Stimulated activated naive CD8-positive, alpha-beta T cell treated with anti-CD3 and anti-CD28 coated beads, Interleukin-15, Interleukin-2, amounts not matched to agents 100 ng/mL and 50 ng/mL, for 24 hours (primary cell): ENCODE results near the gene MYBL2.

Source experiments
- H3K27ac Mint-ChIP-seq: one replicate; pipeline ENCODE4 v1.8.0; 2021; ENCODE audit warnings: mild to moderate bottlenecking, mixed read lengths
- H3K27me3 Mint-ChIP-seq: one replicate; pipeline ENCODE4 v1.8.0; 2021; ENCODE audit warnings: mixed read lengths
- H3K36me3 Mint-ChIP-seq: one replicate; pipeline ENCODE4 v1.8.0; 2021; ENCODE audit warnings: low read depth, mixed read lengths
- H3K4me1 Mint-ChIP-seq: one replicate; pipeline ENCODE4 v1.8.0; 2021; ENCODE audit warnings: low read depth, mixed read lengths
- H3K4me3 Mint-ChIP-seq: one replicate; pipeline ENCODE4 v1.8.0; 2021; ENCODE audit warnings: mild to moderate bottlenecking, mixed read lengths
- H3K9me3 Mint-ChIP-seq: one replicate; pipeline ENCODE4 v1.8.0; 2021; ENCODE audit warnings: mixed read lengths

Gene MYBL2

DNA sequence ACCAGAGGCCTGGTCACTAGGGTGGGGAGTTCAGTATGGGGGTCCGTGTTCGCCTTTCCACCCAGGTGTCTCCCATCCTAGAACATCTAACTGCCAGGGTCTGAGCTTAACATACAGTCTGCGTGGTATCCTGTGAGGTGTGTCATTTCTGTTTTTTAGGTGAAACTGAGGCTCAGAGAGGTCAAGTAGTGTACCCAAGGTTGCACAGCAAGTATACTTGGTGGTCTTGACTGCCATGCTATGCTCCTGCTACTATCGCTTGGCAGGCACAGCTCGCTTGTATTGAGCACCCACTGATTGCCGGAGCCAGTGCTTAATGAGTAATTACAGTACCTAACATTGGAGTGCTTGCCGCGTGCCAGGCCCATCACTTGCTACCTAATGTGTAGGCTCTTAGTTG lies 33.7 kb downstream of the MYBL2 start:
- no peaks in the 10 kb centered on the region for H3K9me3 Mint-ChIP-seq
- no peaks in the 10 kb centered on the region for H3K27me3 Mint-ChIP-seq
- peaks cover 66% of the 10 kb centered on the region for H3K36me3 Mint-ChIP-seq
- no peak overlapping the region for H3K27ac Mint-ChIP-seq
- no peak overlapping the region for H3K4me3 Mint-ChIP-seq
- peaks cover 13% of the 10 kb centered on the region for H3K4me1 Mint-ChIP-seq

DNA sequence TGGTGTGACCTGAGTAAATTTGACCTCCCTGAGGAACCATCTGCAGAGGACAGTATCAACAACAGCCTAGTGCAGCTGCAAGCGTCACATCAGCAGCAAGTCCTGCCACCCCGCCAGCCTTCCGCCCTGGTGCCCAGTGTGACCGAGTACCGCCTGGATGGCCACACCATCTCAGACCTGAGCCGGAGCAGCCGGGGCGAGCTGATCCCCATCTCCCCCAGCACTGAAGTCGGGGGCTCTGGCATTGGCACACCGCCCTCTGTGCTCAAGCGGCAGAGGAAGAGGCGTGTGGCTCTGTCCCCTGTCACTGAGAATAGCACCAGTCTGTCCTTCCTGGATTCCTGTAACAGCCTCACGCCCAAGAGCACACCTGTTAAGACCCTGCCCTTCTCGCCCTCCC lies 35.6 kb downstream of the MYBL2 start:
- Mint-ChIP-seq H3K27me3 (no peaks in the 10 kb centered on the region), H3K9me3 (no peaks in the 10 kb centered on the region), H3K4me1 (peaks cover 13% of the 10 kb centered on the region), H3K36me3 (peaks cover 65% of the 10 kb centered on the region), H3K27ac (no peak overlapping the region), H3K4me3 (no peak overlapping the region)

DNA sequence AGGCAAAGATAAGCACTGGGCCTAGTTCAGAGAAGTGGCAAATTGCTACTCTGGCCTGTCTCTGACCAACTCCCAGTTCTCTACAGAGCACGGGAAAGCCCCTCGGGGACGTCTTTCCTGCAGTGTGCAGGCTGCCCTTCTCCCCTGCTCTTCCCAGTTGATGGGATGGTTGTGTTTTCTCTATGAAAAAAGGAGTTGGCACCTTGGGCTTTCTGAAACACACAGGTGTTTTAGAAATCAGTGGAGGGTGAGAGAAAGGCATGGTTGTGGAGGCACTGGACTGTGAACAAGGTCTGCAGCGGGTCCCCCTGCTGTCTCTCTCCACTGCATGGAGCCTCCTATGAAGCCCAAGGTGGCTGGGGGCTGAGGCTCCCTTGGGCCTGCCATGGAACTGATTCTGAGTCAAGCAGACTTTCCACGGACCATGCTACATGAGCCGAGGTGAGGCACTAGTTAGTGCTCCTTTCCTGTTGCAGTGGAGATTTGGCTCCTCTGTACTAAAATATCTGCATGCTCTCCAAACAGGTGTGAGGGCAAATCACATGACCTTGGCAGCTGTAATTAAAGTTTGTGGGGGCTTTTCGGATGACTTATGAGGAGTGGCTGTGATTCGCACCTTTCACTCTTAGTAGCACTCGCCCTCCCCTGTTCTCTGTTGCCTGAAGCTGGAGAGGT lies 43.6 kb downstream of the MYBL2 start:
- H3K9me3 Mint-ChIP-seq: no peaks in the 10 kb centered on the region

DNA sequence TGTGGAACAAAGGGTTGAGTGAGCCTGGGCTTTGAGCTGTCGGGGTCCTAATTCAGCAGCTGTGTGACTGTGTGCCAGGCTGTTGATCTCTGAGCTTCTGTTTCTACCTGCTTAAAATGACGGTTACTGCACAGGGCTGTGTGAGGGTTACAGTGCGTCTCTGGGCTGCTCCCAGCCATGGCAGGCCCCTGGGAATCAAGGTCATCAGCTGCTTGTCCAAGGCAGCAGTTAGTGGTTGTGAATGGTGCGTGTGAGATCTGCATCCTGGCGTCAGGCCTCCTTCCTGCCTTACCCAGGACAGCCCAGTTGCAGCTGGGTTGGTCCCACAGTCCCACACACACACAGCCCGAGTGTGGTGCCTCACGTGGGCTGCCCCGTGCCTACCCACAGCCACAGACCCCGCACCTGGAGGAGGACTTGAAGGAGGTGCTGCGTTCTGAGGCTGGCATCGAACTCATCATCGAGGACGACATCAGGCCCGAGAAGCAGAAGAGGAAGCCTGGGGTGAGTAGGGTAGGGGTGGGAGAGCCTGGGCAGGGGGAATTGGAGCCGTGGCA lies 44.3 kb downstream of the MYBL2 start:
- Mint-ChIP-seq H3K4me3 (no peak overlapping the region), H3K36me3 (peaks cover 68% of the 10 kb centered on the region), H3K27me3 (no peaks in the 10 kb centered on the region), H3K4me1 (peaks cover 5% of the 10 kb centered on the region), H3K27ac (peak overlapping the region; percentile 28), H3K9me3 (no peaks in the 10 kb centered on the region)

More for the DNA sequence above, 43.6 kb downstream of the MYBL2 start:
- peaks cover 73% of the 10 kb centered on the region for H3K36me3 Mint-ChIP-seq
- H3K27ac Mint-ChIP-seq: no peak overlapping the region
- H3K27me3 Mint-ChIP-seq: no peaks in the 10 kb centered on the region
- H3K4me1 Mint-ChIP-seq: peaks cover 5% of the 10 kb centered on the region
- H3K4me3 Mint-ChIP-seq: no peak overlapping the region

DNA sequence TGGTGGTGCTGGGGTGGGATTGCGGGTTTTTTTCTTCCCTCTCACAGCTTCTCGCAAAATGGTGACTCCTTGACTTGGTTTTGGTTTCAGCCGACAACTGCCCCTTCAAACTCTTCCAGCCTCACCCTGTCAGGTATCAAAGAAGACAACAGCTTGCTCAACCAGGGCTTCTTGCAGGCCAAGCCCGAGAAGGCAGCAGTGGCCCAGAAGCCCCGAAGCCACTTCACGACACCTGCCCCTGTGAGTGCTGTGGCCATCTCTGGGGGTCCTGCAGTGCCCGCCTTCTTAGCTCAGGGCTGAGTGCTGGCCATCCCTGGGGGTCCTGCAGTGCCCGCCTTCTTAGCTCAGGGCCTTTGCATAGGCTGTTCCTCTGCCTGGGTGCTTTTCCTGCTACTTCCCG lies 48.1 kb downstream of the MYBL2 start:
- H3K27ac Mint-ChIP-seq: no peak overlapping the region
- no peak overlapping the region for H3K4me3 Mint-ChIP-seq
- H3K4me1 Mint-ChIP-seq: peaks cover 24% of the 10 kb centered on the region
- no peaks in the 10 kb centered on the region for H3K27me3 Mint-ChIP-seq
- H3K36me3 Mint-ChIP-seq: peaks cover 62% of the 10 kb centered on the region
- H3K9me3 Mint-ChIP-seq: no peaks in the 10 kb centered on the region

DNA sequence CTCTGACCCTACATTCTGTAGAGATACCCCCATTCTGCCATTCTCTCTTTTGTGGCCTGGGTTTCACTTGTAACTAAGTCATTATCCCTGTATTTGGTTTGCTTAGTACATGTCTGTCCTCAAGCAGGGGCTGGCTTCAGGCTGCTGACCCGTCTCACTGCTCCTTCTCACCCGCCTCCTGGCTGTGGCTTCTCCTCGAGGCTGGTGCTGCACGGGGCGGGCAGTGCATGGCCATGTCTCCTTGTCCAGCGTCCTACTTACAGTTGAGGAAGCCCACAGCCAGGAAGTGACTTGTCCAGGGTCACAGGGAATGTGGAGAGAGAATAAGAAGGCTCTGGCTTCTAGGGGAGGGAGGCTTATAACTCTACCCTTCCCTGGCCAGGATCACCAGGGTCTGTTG lies 48.6 kb downstream of the MYBL2 start:
- no peaks in the 10 kb centered on the region for H3K9me3 Mint-ChIP-seq
- H3K36me3 Mint-ChIP-seq: peaks cover 60% of the 10 kb centered on the region
- no peak overlapping the region for H3K27ac Mint-ChIP-seq
- peaks cover 24% of the 10 kb centered on the region for H3K4me1 Mint-ChIP-seq
- H3K27me3 Mint-ChIP-seq: no peaks in the 10 kb centered on the region
- no peak overlapping the region for H3K4me3 Mint-ChIP-seq

DNA sequence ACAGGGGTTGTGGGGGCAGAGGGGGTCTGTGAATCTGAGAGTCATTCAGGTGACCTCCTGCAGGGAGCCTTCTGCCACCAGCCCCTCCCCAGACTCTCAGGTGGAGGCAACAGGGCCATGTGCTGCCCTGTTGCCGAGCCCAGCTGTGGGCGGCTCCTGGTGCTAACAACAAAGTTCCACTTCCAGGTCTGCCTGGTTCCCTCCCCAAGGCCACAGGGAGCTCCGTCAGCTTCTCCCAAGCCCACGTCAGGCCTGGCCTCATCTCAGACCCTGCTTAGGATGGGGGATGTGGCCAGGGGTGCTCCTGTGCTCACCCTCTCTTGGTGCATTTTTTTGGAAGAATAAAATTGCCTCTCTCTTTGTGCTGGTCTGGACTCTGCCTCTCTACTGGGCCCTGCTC lies 49.2 kb downstream of the MYBL2 start:
- Mint-ChIP-seq H3K27ac (no peak overlapping the region), H3K36me3 (peaks cover 54% of the 10 kb centered on the region), H3K4me1 (peaks cover 23% of the 10 kb centered on the region), H3K9me3 (no peaks in the 10 kb centered on the region), H3K27me3 (no peaks in the 10 kb centered on the region), H3K4me3 (no peak overlapping the region)

DNA sequence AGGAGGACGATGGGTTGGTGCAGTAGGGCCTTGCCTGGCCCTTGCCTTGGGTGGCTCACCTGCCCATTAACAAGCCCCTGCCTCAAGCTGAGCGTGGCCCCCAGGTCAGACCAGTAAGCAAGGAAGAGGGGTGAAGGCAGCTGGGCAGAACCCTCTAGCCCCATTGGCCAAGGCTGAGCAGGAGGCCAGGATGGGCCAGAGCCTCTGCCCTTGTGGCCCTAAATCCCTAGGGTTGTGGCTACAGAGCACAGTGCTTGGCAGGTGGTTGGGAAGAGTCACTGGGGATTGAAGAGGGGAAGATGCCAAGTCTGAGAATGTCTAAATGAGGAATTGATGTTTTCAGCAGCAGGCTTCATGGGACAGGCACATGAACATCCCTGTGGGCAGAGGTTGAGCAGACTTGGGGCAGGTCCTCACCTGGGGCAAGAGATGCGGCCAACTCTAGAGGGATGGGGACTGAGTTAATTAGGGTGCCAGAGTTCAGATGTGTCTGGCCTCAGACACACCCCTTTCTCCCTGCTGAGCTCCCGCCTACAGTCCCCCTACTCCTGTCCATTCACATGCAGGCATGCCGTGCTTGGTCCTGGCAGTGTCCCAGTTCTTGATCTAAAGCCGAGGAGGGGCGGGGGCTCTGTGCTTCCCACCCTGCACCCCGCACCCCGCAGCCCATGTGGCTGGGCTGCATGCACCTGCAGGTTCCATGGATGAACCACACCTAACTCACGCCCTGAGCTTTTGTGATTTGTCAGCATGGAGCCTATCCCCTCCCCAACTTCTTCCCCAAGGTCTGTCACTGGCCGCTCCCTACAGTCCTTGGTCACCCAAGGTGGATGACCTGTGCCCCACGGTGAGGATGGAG lies 50.1 kb downstream of the MYBL2 start:
- peaks cover 47% of the 10 kb centered on the region for H3K36me3 Mint-ChIP-seq
- H3K4me3 Mint-ChIP-seq: no peak overlapping the region
- H3K27me3 Mint-ChIP-seq: no peaks in the 10 kb centered on the region
- H3K4me1 Mint-ChIP-seq: peaks cover 25% of the 10 kb centered on the region
- no peak overlapping the region for H3K27ac Mint-ChIP-seq
- no peaks in the 10 kb centered on the region for H3K9me3 Mint-ChIP-seq

DNA sequence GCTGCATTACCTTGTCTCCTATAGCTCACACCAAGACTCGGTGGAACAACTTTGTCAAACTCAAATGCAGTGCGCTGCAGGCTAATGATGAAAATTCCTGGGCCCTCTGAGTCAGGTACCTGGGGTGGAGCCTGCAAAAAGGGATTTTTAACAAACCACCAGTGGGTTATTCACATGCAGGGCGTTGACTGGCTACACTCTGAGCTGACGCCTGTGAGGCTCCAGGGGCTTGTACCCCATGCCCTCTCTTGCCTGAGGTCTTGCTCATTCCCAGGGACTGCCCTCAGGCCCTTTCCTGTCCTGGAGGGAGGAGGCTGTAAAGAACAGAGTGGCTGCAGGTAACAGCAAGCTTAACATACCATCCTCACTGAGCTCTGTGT lies 50.7 kb downstream of the MYBL2 start:
- H3K27ac Mint-ChIP-seq: no peak overlapping the region

DNA sequence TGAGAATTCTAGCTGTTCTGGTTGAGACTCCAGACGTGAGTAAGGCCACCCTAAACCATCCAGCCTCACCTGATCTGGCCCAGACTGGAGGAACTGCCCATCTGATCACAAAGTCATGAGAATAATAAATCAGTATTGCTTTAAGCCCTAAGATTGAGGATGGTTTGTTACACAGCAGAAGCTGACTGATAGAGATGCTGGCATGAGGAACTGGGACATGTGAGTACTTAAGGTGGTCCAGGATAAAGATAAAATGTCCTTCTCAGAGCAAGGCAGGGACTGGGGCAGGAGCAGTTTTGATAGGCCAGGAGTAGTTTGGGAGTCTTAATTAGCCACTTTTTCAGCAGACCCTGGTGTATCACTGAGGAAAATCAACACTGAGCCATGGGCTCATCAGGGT lies 53.1 kb downstream of the MYBL2 start:
- peaks cover 44% of the 10 kb centered on the region for H3K4me1 Mint-ChIP-seq
- no peak overlapping the region for H3K4me3 Mint-ChIP-seq
- no peaks in the 10 kb centered on the region for H3K27me3 Mint-ChIP-seq
- no peaks in the 10 kb centered on the region for H3K9me3 Mint-ChIP-seq
- peaks cover 34% of the 10 kb centered on the region for H3K36me3 Mint-ChIP-seq
- no peak overlapping the region for H3K27ac Mint-ChIP-seq

More for the DNA sequence above, 50.7 kb downstream of the MYBL2 start:
- H3K36me3 Mint-ChIP-seq: peaks cover 46% of the 10 kb centered on the region
- H3K9me3 Mint-ChIP-seq: no peaks in the 10 kb centered on the region
- H3K4me1 Mint-ChIP-seq: peaks cover 32% of the 10 kb centered on the region
- H3K27me3 Mint-ChIP-seq: no peaks in the 10 kb centered on the region
- H3K4me3 Mint-ChIP-seq: no peak overlapping the region

DNA sequence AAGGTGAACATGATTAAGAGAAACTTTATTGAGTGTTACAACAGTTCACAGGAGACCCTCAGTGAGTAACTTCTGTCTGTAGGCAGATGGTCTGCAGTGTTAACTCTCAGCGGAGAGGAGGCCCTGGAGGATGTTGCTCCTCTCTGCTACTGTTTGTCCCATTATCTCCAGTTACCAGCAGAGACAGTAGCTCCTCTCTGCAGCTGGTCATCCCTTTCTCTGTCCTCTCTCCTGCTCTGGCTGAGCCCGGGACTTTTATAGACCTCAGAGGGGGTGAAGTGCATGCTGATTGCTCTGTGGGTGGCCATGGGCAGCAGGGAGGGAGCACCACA lies 54.1 kb downstream of the MYBL2 start:
- Mint-ChIP-seq H3K4me1 (peaks cover 44% of the 10 kb centered on the region), H3K9me3 (no peaks in the 10 kb centered on the region), H3K4me3 (no peak overlapping the region), H3K27ac (no peak overlapping the region), H3K36me3 (peaks cover 29% of the 10 kb centered on the region), H3K27me3 (no peaks in the 10 kb centered on the region)

DNA sequence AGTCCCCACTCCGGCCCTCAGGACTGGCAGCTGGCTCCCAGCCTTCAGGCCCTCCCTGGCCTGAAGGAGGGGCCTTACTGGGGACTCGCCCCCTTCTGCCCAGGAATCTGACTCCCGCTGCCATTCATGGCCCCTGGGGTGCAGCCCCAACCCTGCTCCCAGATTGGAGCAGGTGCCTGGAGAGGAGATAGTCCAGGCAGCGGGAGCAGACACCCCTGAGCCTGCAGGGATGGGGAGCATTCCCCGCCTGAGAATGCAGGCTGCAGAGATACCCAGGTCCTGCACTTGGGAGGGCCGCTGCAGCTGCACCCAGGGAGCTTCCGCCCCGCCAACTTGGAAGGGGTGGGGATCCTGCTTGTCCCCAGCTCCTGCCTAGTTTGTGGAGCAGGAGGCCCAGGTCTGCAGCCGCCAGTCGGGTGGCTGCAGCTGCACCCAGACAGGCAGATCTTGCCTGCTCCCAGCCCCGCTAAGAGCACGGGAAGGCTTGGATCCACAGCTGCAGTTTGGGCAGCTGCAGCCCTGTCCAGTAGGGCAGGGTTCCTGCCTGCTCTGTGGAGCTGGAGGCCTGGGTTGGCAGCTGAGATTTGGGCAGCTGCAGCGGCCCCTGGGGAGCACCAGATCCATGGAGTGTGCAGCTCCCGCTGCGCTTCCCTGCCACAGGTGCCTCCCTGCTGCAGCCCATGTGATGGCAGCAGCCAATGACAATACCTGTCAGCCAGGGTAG lies 54.7 kb downstream of the MYBL2 start:
- Mint-ChIP-seq H3K27ac (no peak overlapping the region), H3K4me1 (peaks cover 45% of the 10 kb centered on the region), H3K36me3 (peaks cover 24% of the 10 kb centered on the region), H3K4me3 (peak overlapping the region; percentile 68), H3K27me3 (no peaks in the 10 kb centered on the region), H3K9me3 (no peaks in the 10 kb centered on the region)

DNA sequence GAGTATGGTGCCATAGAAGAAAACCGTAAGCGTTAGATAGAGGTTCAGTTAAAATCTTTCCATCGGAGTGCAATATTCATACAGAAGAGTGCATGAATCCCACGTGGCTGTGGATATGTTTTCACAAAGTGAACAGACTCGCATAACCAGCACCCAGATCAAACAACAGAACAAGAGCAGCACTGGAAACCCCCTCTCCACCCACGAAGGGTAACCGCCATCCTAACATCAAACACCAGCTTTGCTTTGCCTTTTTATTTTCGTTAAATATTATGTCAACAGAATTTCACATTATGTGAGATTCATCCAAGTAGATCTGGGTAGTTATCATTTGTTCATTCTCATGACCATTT lies 55.2 kb downstream of the MYBL2 start:
- Mint-ChIP-seq H3K27me3 (no peaks in the 10 kb centered on the region), H3K4me3 (peak overlapping the region; percentile 68), H3K9me3 (no peaks in the 10 kb centered on the region), H3K4me1 (peaks cover 46% of the 10 kb centered on the region), H3K36me3 (peaks cover 19% of the 10 kb centered on the region), H3K27ac (no peak overlapping the region)

DNA sequence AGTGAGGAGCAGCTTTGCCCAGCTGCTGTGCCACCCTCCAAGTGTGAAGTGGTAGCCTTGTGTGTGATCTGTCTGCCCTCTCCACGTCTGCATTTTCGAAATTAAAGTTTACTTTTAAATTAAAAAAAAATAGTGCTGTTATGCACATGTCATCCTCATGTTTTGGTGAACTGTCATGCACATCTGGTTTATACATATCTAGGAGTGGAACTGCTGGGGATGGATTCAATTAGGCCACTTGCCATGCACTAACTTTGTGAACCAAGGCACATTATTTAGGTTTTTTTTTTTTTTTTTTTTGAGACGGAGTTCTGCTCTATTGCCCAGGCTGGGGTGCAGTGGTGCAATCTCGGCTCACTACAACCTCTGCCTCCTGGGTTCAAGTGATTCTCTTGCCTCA lies 56.3 kb downstream of the MYBL2 start:
- Mint-ChIP-seq H3K4me3 (no peak overlapping the region), H3K9me3 (no peaks in the 10 kb centered on the region), H3K4me1 (peaks cover 39% of the 10 kb centered on the region), H3K27ac (no peak overlapping the region), H3K27me3 (no peaks in the 10 kb centered on the region), H3K36me3 (peaks cover 15% of the 10 kb centered on the region)

DNA sequence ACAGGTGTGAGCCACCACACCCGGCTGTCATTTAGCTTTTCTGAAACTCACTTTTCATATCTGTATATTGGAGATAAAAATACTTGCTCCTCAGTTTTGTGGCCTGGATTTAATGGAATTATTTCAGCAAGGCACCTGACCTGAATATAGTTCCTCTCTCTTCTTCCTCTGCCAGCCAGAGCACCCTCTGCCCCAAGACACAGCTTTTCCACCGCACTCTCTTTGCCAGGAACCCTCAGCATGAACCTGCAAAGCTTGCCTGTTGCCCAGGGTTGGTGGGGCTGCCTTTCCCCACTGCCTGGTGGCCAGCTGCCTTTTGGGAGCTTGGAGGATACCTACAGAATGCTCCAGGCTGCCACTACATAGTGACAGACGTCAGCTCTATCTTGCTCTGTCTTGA lies 56.8 kb downstream of the MYBL2 start:
- peaks cover 4% of the 10 kb centered on the region for H3K9me3 Mint-ChIP-seq
- H3K36me3 Mint-ChIP-seq: peaks cover 15% of the 10 kb centered on the region
- no peak overlapping the region for H3K4me3 Mint-ChIP-seq
- H3K4me1 Mint-ChIP-seq: peaks cover 42% of the 10 kb centered on the region
- no peak overlapping the region for H3K27ac Mint-ChIP-seq
- H3K27me3 Mint-ChIP-seq: no peaks in the 10 kb centered on the region
